DMS53 treated with DMSO at 0.1 percent for 48 hours (cell line): ENCODE results near the gene SIRPD.
"Not testable (repeated sequence)": the region's sequence is repeated elsewhere in the genome, so short reads cannot be mapped to it uniquely, and the experiment has no call there.

Source experiments
- DNase-seq: peaks from one replicate; lab custom pipeline; 2025; ENCODE audit not compliant: unreplicated experiment; lab: John Stamatoyannopoulos, UW

The SIRPD gene

DNA sequence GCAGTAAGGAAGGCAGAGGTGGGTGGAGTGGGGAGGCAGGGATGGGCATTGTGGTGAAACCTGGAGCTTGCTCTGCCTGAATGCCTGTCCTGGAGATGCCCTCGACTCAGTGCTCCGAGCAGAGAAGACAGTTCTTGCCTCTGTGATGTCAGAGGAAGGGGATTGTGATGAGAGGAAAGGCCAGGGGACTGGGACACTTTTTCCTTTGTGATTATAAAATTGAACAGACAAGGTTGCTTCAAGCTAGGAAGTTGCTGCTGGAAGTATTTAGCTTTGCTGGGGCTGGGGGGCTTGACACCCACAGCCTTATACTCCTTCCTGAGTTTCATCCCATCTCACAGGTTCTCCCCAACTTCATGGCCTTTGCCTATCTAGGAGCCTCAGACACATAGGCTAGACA lies at the start of gene SIRPD:
Gene SIRPD (minus strand): TSS at position 101 of the 400 bp plus-strand sequence. CDS start 52 bp downstream, at position 49.
- DNase-seq = no peak

DNA sequence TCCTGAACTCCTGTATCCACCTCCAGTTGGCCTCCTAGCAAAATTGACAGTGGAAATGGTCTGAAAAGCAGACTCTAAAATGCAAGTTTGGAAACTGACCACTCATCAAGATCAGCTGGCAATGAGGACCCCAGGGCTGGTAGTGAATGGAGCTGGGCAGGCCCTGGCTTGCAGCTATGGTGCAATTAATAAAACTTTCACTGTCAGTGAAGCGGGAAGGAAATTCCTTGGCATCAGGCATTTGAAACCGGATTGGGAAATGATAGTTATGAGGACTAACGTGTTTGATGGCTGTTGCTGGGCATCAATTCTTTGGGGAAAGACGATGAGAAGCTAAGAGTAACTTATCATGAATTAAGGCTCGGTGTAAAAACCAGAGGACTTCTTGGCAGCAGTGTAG lies 43.2 kb upstream of the SIRPD start:
- DNase-seq = no peak

DNA sequence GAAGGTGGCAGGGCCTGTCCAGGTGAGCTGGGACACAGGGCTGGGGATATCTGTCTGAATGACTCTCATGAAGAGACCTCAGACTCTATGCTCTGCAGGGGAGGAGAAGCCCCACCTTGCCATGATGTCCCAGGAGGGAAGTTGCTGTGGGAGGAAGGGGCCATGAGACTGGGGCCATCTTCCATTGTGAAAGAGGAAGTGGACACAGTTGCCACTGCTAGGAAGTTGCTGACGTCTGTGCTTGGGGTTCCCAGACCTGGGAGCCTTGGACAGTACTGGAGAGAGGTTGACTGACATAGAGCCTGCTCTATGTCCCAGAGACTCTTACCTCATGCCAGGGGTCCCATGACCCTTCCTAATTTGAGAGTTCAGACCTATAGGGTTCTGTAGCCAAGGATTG lies 37.8 kb upstream of the SIRPD start:
- no peak for DNase-seq

DNA sequence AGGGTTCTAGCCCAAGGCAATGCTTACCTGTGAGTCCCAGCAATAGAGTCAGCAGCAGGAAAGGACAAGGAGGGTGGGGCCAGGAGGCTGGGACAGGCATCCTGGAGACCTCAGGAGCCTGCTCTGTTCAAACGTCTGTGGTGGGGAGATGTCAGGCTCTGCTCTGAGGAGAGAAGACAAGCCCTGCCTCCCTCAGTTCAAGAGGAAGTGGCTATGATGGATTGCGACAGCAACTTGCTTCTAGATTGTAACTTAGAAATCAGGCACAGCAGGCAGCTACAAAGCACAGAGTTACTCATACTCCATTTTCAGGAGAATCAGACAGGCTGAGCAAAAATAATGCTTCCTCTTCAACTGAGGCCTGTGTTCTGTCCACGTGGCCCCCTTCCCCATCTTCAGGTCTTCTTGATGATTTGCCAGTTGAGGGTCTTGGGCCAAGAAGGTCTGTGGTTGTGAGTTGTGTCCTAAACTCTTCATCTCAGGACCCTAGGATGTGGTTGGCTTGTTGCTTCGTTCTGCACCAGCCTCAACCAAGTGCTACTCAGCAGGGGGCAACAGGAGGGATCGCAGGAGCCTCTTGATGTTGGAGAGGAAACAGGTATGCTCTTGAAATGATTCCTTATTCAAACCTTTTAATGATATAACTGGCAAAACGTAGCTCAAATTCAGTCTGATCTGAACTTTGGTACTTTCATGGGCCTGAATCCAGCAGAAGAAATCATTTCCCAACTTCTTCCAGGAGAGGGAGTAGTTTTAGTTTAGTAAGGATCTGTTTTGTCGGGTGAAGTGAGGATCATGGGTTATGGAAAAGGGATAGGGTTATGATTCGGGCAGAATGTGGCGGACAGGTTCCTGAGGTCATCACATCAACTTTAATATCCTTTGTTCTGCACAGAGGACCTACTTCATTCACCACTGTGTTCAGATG lies 31.3 kb upstream of the SIRPD start:
- DNase-seq = no peak

DNA sequence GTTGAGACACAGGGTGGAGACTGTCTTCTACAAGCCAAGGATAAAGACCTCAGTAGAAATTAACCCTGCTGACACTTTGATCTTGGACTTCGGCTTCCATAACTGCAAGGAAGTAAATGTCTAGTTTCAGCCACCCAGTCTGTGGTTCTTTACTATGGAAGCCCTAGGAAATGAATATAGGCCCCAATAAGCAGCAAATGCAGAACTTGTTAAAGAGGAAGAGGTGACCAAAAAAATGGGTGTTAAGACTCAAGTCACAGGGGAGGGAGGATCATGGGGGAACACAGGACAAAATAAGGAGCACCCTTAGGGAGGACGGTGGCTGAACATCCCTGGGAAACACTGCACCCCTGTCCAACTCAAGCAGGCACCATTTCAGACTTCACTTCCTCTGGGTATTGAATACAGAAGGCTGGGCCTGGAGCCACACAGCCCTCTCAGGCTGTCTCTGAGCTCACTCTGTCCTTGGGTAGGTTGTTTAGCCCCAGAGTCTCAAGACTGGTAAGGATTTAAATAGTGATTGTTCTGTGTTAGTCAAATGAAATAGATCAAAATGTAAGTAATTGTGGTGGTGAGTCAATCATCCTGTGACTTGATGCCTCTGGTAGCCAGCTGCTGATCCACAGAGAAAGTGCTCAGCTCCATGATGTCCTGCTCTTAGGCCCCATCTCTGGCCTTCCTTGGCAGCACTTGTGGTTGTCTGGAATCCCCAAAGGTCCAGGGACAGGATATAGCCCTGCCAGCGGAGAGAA lies 30.5 kb upstream of the SIRPD start:
- DNase-seq = no peak

DNA sequence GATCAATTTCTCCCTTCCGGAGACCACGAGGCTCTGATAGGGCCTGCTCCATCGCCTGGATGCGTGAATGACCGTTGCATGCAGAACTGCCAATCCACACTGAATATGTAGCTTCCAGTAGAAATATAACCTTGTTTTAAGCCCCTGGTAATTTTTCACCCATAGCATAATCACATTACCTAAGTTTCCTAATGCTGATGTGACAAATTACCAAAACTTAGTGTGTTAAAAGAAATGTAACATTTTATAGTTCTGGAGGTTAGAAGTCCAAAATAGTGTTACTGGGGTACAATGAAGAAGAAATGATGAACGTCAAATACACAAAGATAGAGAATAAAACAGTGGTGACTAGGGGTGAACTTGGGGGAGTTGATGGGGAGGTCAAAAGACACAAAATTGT lies 22.0 kb upstream of the SIRPD start:
- DNase-seq = no peak

DNA sequence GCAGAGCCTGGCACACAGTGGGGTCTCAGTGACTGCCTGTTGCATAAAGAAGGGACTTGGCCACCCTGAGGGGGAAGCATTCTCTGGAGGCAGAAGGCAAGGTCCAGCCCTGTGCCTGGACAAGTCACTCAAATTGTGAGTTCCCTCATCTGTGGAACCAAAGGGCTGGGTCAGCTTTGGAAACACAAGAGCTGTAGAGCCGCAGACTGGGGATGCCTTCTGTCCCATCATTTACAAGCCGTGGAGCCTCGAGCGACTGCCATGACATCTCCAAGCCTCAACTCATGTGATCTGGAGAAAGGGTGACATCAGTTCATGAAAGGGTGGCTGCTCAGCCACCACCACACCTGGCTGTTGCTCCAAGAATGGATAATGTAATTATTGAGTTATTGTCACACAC lies 20.4 kb upstream of the SIRPD start:
- DNase-seq = no peak

DNA sequence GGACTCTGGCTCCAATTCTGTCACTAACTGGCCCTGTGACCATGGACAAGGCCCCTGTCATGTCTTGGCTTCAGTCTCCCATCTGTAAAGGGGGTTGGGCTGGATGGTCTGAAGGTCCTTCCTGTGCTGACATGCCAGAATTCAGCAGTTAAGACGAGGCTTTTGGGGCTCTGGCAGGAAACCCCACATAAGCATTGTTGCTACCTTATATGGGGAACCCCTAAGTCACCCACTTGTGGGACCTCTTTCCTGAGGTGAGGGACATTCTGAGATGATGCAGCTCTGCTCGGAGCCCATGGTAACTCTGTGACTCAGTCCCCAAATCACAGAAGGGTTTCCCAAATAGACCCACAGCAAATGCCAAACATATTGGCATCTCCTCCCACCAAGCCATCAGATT lies 19.8 kb upstream of the SIRPD start:
- not testable (repeated sequence) for DNase-seq

DNA sequence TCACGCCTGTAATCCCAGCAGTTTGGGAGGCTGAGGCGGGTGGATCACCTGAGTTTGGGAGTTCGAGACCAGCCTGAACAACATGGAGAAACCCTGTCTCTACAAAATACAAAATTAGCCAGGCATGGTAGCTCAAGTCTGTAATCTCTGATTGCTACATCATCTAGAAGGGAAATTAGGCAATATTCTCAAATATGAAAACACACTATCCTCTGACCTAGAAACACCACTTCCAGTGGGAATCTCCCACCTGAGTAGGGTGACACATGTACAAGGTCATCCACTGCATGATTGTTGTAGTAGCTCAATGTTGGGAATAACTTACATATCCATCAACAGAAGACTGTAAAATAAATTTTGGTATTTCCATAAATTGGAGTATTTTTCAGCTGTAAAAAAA lies 19.1 kb upstream of the SIRPD start:
- no peak for DNase-seq

DNA sequence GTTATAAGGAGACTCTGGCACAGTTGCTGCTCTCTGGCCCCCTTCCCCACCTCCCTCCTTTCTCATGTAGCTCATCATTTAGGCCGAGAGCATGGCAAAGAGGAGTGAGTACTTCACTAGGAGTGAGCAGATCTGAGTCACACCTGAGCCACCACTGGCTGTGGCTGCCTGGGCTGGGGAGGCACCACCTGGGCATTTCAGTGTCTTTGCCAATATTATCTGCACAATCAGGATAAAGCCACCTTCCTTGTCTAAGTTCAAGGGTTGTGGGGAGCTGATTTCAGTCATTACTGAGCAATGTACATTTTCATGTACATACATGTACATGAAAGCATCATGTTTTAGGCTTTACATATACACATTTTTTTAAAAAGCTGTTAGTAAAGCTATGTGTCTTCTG lies 18.5 kb upstream of the SIRPD start:
- DNase-seq = not testable (repeated sequence)

DNA sequence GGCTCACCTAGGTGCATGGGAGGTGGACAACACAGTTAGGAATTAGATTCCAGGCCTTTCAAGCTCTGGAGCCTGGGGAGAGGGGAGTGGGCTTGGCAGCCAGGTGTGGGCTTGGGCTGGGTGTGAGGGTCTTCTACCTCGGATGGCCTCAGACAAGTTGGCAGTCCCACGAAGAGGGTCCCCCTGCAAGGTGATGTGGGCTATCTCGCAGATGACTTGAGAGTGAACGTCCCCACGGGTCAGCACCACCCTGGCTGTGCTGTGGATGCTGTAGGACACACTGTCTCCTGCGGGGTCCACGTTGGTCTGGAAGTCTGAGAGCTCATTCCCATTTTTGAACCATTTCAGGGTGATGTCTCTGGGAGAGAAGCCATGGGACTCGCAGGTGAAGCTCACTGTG lies 14.1 kb upstream of the SIRPD start:
- not testable (repeated sequence) for DNase-seq

DNA sequence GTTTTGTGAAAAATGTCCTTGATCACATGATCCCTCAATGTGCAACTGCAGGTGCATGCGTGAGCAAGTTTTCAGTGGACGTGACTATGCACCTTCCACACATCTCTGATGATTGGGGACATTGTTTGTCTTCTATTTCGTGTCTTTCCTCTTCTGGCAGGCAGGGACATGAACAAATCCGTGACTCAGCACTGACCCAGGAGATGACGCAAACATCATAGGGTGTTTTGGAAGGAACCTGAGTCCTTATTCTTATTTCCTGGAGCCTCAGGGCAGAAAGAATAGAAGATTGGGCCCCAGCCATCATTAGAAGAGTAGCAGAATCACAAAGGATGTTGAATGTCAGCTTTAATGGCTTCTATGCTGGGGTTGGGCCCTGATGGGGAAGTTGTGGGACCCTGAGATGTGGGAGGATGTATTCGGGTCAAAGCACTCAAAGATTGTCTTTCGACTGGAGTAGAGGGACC lies 11.9 kb upstream of the SIRPD start:
- DNase-seq = no peak

DNA sequence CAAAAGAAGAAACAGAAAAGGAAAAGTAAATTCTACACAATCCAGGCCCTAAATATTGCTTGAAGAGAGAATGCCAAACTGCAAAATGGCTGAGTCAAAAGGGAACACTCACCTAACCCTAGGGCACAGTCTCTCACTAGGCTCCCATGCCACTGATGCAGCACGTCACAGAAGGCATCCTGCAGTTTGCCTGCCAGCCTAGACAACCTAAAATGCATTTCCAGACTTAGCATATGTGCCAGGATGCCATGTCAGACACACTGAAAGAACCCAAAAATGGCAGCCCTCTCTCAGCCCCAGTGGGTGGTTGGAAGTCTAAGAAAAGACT lies 10.6 kb upstream of the SIRPD start:
- no peak for DNase-seq

DNA sequence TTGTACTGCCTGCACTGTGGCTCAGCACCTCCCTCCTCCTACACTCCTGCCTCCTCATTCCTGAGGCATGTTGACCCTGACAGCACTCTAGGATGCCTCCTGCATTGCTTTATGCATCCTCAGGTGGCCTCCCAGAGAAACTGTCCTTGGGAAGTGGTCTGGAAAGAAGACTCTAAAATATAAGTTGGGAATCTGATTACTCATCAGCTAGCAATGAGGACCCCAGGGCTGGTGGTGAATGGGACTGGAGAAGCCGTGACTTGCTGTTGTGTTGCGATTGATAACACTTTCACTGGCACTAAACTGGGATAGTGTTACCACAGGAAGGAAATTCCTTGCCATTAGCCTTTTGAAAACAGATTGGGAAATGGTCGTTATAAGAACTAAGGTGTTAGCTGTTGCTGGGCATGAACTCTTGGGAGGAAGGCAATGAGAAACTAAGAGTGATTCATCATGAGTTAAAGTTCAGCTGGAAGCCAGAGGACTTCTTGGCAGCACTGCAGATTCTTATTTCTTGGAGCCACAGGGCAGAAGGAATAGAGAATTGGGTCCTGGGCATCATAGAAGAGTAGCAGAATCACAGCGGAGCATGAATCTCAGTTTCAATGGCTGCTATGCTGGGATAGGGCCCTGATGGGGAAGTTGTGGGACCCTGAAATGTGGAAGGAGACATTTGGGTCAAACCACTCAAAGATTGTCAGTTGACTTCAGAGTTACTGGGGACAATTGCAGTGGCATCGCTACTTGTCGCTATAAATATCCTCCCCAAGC lies 10.1 kb upstream of the SIRPD start:
- DNase-seq = no peak

DNA sequence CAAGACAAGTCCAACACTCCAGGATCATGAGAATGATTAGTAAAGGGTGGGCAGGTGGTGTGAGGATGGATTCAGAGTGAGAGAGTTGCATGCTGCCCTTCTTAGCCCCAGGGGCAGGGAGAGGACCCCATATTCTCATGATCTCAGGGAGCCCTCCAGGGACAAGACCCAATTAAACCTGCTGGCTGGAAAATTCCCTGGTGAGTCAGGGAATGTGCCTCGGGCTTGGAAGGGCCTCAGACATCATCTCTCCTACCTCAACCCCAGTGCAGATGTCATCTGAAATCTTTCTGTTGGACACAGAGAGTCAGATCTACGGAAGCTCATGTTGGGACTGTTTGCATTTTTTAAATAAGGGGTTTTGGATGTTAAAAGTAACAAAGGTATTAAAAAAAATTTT lies 9.2 kb upstream of the SIRPD start:
- no peak for DNase-seq

DNA sequence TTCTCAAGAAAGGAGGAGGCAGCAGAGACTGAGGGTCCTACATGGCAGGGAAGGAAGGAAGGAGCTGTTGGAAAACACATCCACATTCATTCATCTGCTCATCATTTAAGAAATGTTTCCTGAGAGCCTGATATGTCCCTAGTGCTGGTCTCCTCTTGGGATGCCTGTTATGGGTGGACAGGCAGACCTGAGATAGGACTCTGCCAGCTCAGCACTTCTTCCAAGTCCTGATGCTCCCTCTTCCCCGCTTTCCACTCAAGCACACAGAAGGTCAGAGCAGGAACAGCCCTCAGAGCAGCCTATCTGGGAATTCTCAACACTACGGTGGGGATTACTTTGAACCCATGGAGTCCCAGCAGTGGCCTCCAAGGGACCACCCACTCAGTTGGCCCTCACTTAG lies 8.0 kb upstream of the SIRPD start:
- no peak for DNase-seq

DNA sequence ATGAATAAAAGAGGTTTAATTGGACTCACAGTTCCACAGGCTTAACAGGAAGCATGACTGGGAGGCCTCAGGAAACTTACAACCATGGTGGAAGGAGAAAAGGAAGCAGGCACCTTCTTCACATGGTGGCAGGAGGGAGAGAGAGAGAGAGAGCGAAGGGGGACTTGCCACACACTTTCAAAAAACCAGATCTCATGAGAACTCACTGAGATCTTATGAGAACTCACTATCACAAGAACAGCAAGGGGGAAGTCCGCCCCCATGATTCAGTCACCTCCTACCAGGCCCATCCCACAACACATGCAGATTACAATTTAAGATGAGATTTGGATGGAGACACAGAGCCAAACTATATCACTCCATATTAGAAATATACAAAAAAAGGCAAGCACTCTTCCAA lies 6.1 kb upstream of the SIRPD start:
- no peak for DNase-seq

DNA sequence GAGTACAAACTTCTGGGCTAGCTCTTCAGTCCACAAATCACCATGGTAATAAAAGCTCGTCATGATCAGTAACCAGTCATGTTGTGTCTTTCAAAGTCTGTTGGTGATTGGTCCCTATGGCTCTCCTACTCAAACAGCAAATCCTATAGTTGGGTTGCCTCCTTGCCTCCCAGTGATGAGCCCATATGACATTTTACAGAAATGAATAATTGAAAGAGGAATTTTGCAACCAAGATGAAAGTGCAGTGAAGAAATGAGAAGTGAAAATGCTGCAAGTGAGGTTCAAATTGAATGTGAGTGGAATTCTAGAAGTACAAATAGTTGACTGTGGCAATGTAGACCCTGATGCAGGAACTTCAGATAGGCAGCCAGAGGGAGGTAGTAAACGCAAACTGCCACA lies 5.1 kb upstream of the SIRPD start:
- no peak for DNase-seq

DNA sequence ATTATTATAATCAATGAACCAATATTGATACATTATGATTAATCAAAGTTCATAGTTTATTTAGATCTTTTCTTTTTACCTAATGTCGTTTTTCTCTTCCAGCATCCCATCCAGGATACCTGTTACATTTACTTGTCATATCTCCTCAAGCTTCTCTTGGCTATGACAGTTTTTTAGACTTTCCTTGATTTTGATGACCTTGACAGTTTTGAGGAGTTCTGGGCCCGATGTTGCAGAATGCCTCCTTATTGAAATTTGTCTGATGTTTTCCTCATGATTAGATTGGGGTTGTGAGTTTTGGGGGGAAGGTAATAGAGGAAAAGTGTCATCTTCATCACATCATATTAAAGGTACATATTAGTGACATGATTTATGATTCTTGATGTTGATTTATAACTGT lies 3.8 kb upstream of the SIRPD start:
- no peak for DNase-seq

DNA sequence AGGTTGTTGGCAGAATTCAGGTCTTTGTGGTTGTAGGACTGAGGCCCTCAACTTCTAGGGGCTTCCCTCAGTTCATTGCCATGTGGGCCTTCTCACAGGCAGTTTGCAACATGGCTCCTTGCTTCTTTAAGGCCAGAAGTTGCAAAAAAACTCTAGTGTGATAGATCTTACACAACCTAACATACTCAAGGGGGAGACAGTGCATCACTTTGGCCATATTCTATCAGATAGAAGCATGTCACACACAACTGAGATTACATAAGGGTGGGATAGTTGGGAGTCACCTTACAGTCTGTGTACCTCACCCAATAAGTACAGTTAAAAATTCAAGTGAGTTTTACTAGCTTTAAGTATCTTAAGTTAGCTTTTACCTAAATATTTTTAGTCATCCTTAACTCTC lies 1.6 kb downstream of the SIRPD start:
- no peak for DNase-seq

DNA sequence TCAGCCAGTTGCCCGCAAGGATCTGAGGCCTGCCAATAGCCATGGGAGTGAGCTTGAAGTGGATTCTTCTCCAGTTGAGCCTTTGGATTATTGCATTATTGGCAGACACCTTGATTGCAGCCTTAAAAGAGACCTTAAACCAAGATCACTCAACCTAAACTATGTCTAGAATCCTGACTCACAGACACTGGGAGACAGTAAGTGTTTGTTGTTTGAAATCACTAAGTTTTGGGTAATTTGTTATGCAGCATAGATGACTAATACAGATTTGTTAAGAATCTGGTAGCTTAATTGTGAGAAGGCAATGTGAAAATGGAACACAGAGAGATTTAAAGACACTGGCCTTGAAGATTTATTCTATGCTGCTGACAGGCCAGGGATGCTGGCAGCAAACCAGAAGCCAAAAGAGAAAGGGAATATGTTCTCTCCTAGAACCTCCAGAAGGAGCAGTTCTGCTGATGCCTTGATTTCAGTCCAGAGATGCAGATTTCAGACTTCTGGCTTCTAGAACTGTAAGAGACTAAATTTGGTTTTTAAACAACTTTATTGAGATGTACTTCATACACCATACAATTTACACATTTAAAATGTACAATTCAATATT lies 17.6 kb downstream of the SIRPD start:
- no peak for DNase-seq
